HUDEP-2 (cell line): ENCODE measurements around the gene DUOX1.

ENCODE experiments used
- DNase-seq, 76 experiments: peaks; one replicate each; lab custom pipeline; 2025; ENCODE audit not compliant: unreplicated experiment in 76 of 76; lab: John Stamatoyannopoulos, UW

Gene DUOX1

DNA sequence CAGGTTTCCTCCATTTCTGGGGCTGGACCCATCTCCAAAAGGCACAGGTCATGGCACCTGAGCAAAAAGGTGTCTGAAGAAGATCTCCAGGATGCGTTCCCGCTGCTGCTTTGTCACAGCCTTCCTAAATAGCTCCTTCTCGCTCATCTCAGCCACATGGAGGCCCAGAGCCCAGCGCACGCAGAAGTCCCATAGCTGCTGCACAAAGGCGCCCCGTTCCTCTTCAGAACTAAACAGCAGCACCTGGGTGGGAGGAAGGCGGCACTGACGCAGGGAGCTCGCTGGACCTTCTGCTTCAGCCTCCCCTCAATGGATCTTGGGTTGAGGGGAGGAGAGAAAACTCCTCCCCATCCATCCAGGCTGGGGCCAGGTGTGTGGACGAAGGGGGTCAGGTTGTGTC, 24.2 kb upstream of the DUOX1 start:
- DNase-seq = no peak

- no peak for DNase-seq
These were observed 23.6 kb upstream of the DUOX1 start for GRCh38 chr15:45106002-45106790.

GRCh38 chr15:45107941-45108630, 21.7 kb upstream of the DUOX1 start:
- no peak for DNase-seq

- no peak for DNase-seq
These were observed 19.5 kb upstream of the DUOX1 start for GRCh38 chr15:45110256-45110820.

GRCh38 chr15:45111390-45112142, 18.2 kb upstream of the DUOX1 start:
- DNase-seq = no peak

DNA sequence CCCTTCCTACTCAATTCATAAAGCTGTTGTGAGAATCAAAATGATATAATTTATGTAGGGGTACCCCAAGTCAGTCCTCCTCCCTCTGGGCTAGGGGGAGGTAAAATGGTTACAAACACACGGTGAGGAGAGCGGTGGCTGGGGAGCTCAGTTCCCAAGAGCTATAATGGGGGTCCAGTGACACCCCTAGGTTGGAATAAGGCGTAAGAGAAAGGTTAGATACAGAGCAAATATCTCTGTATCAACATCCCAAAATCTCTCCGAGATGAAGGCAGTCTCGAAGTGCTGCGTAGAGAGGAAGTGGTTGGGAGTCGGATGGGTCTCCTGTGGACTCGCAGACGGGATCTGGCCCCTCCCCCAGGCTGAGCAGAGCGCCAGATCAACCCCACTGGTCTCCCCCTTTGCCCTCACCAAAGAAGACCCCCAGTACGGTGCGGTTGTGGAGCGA, 17.6 kb upstream of the DUOX1 start:
- DNase-seq = no peak

DNA sequence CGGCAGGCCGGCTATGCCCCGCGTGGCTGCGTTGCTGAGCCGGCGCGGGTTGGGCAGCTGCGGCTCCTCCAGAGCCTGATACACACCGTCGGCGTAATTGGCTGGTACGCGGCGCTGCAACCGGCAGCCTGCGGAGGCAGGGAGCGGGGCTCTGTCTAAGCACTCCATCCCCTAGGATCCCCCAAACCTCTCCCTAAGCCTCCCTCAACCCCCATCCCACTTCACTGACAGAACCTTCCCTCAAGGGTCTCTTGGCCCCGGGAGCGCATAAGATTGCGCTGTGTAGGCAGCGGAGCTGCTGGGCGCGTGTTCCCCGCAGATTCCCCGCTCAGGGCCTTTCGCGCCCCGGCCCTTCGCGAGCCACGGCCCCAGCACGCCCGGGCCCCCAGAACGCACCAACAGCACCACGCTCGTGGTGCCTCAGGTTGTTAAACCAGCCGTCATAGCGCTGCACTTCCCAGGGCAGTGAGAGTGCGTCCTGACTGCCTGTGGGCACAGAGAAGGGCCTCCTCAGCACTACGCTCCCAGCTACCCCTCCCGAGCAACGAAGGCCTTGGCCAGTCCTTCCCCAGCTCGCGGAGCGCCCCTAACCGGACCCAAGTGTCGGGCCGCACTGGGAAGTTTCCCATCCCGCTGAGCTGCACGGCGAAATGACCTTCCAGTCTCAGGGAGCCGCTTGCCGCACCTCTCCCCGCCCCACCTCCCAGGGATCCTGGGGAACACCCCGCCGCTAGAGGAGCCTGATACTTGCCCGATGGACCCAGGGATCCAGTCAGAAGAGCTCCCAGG, 17.0 kb upstream of the DUOX1 start:
- no peak for DNase-seq

- no peak for DNase-seq
These were observed 16.3 kb upstream of the DUOX1 start for GRCh38 chr15:45113380-45113990.

DNA sequence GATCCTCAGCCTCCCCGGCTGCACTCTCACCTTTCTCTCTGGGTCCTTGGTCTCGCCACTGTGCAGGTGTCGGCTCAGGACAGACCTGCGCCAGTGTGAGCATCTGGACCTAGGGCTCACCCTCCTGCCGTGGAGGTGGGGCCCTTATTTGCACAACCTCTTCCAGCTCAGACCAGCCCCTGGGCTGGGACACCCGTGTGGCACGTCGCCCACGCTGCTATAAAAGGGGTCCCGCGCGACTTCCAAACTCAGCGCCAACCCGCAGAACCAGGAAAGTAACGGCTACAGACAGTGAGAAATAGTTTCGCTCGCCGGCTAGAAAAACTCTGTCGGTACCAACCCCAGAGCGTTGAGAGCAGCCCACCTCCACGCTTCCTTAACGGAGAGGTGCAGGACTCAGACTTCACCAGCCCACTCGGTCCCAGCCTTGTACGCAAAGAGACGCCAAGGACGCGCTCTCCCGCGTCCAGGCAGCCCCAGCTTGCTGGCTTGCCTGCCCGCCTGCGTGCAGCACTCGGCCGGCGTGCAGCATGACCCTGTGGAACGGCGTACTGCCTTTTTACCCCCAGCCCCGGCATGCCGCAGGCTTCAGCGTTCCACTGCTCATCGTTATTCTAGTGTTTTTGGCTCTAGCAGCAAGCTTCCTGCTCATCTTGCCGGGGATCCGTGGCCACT, 15.6 kb upstream of the DUOX1 start, which contains the start of the genes DUOX2 and DUOXA2:
DUOX2 (minus strand) TSS at position 97 of the 675 bp plus-strand sequence. CDS start 761 bp downstream, outside the sequence.
DUOXA2 (plus strand) TSS at position 251 of the 675 bp plus-strand sequence; CDS start at position 531, 280 bp downstream.
- no peak for DNase-seq

GRCh38 chr15:45114751-45115085, 15.1 kb upstream of the DUOX1 start:
- DNase-seq = no peak

DNA sequence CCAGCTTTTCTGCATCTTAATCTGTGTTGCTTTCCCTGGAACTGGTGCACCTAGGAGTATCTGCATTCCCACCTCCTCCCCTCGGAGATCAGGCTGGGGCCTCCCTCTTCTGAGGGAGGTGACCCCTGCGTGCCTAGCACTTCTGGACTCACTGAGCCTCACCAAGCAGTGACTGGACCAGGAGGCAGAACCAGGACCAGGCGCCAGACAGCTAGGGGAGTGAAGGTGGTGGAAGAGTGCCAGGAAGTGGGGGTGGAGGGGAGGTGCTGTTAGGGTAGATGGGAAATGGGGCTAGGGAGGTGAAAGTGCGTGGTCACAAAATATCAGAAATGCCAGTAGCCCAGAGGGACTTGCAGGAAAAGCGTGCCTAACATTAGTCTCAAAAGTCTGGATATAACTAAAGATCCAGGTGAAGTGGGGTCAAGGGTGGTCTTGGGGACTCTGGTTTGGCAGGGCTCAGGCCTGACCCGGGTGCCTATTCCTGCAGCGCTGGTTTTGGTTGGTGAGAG, 14.4 kb upstream of the DUOX1 start:
- DNase-seq = no peak

GRCh38 chr15:45116006-45116481, 13.8 kb upstream of the DUOX1 start:
- no peak for DNase-seq

GRCh38 chr15:45116482-45117307, 13.1 kb upstream of the DUOX1 start:
- DNase-seq = no peak

GRCh38 chr15:45117308-45118130, 12.3 kb upstream of the DUOX1 start:
- no peak for DNase-seq

DNA sequence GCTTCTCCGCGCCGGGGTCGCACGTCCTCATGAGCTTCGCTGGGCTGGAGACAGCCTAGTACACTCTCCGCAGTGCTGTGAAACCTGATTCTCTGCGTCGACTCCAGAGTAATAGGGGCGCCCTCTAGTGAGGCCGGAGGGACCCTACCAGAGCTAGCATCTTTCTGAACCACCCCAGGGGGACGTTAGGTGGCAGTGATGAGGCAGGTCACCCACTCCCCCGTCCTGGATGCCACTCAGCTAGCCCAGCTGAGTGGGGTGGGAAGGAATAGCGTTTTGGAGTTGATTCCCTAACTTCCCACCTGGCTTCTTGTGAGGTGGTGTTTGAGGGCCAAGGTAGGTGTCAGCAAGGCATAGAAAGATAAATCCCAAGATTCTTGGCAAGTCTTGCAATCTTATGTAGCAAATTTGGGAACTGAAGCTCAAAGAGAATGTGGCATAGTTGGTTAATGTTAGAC, 11.6 kb upstream of the DUOX1 start:
- DNase-seq = peak in 72 of 76 experiments; percentile 11 to 86 (median 71)

DNA sequence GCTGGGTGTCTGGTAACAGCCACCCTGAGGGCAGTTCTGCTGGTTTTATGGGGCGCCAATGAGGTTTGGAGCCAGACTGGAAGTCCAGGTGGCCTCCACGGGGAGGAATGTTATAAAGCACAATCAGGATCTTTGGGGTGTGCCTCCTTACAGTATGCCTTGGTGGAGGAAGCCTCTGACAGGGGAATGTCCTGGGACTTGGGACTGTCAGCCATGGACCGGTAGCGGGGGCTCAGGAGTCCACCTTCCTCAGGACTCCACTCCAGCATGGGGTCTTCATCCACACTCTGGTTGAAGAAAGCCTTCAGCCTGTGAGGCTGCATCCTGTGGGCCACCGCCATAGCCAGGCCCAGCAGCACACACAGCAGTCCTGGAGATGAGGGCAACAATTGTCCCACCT, 10.8 kb upstream of the DUOX1 start:
- no peak for DNase-seq
